Progenitor cell of endocrine pancreas (in vitro differentiated cells): Measurements from ENCODE around the gene CSF1R. TPM values are rescaled to one million over a fixed set of nuclear protein-coding genes. Genes with fewer than 3 reads are reported as not detected.

Source experiments
- DNase-seq: peaks from one replicate; pipeline ENCODE4 v3.0.0; 2021; ENCODE audit warnings: low spot score; ENCODE audit not compliant: unreplicated experiment
- H3K27ac Mint-ChIP-seq: 2 replicates; pipeline ENCODE4 v1.8.0; 2021; ENCODE audit warnings: mild to moderate bottlenecking, moderate library complexity, mixed read lengths
- H3K27me3 Mint-ChIP-seq: 2 replicates; pipeline ENCODE4 v1.8.0; 2021; ENCODE audit warnings: mixed read lengths
- H3K36me3 Mint-ChIP-seq: 2 replicates; pipeline ENCODE4 v1.8.0; 2022; ENCODE audit warnings: mixed read lengths; ENCODE audit not compliant: insufficient read depth
- H3K4me1 Mint-ChIP-seq: 2 replicates; pipeline ENCODE4 v1.8.0; 2021; ENCODE audit warnings: low read depth, mixed read lengths
- H3K4me3 Mint-ChIP-seq: 2 replicates; pipeline ENCODE4 v1.8.0; 2021; ENCODE audit warnings: low read depth, mild to moderate bottlenecking, moderate library complexity, mixed read lengths
- H3K9me3 Mint-ChIP-seq: 2 replicates; pipeline ENCODE4 v1.8.0; 2021; ENCODE audit warnings: low read depth, mixed read lengths
- CTCF ChIP-seq: fragments of 200-600 bp; sonication (generic); IDR thresholded peaks from one replicate; pipeline ENCODE4 v1.5.0; 2021; ENCODE audit warnings: antibody characterized with exemption, mild to moderate bottlenecking; ENCODE audit not compliant: unreplicated experiment
- total RNA-seq: library from RNA; stranded (reverse); gene quantifications from 2 replicates; pipeline ENCODE4 v1.2.1, GENCODE V29; 2021

CSF1R gene
- total RNA-seq, 1 donor from 2014 or later: not detected

- Mint-ChIP-seq H3K27ac (no peak overlapping the region), H3K9me3 (no peaks in the 10 kb centered on the region), H3K4me3 (no peak overlapping the region), H3K27me3 (peaks cover 21% of the 10 kb centered on the region), H3K36me3 (no peaks in the 10 kb centered on the region), H3K4me1 (no peaks in the 10 kb centered on the region)
- no peak for TF ChIP-seq CTCF
- DNase-seq: no peak
Observed at GRCh38 chr5:150064681-150065220, 21.6 kb downstream of the CSF1R start.

- Mint-ChIP-seq H3K27ac (no peak overlapping the region), H3K27me3 (peaks cover 19% of the 10 kb centered on the region), H3K4me1 (no peaks in the 10 kb centered on the region), H3K9me3 (no peaks in the 10 kb centered on the region), H3K36me3 (no peaks in the 10 kb centered on the region), H3K4me3 (no peak overlapping the region)
- no peak for DNase-seq
- no peak for TF ChIP-seq CTCF
Observed at GRCh38 chr5:150063638-150064037, 22.7 kb downstream of the CSF1R start.

- Mint-ChIP-seq H3K9me3 (no peaks in the 10 kb centered on the region), H3K4me1 (no peaks in the 10 kb centered on the region), H3K27ac (peak overlapping the region; percentile 1), H3K27me3 (peaks cover 16% of the 10 kb centered on the region), H3K4me3 (no peak overlapping the region), H3K36me3 (no peaks in the 10 kb centered on the region)
- no peak for DNase-seq
- no peak for TF ChIP-seq CTCF
Observed at GRCh38 chr5:150062216-150062922, 24.0 kb downstream of the CSF1R start.

- peaks cover 16% of the 10 kb centered on the region for H3K27me3 Mint-ChIP-seq
- no peak overlapping the region for H3K27ac Mint-ChIP-seq
- DNase-seq: no peak
- TF ChIP-seq CTCF: no peak
- no peaks in the 10 kb centered on the region for H3K4me1 Mint-ChIP-seq
- H3K36me3 Mint-ChIP-seq: no peaks in the 10 kb centered on the region
- no peak overlapping the region for H3K4me3 Mint-ChIP-seq
- no peaks in the 10 kb centered on the region for H3K9me3 Mint-ChIP-seq
Observed at GRCh38 chr5:150061538-150061995, 24.8 kb downstream of the CSF1R start.

GRCh38 chr5:150060471-150060870 is 25.9 kb downstream of the CSF1R start:
- Mint-ChIP-seq H3K4me1 (no peaks in the 10 kb centered on the region), H3K9me3 (no peaks in the 10 kb centered on the region), H3K36me3 (no peaks in the 10 kb centered on the region)

More at GRCh38 chr5:150060471-150060870, 25.9 kb downstream of the CSF1R start:
- H3K27ac Mint-ChIP-seq: no peak overlapping the region
- no peak for TF ChIP-seq CTCF
- H3K4me3 Mint-ChIP-seq: no peak overlapping the region
- peaks cover 12% of the 10 kb centered on the region for H3K27me3 Mint-ChIP-seq
- no peak for DNase-seq
